ENCODE measurements around the gene POLR2J.
"Not testable (repeated sequence)": the region's sequence is repeated elsewhere in the genome, so short reads cannot be mapped to it uniquely, and the experiment has no call there.

Gene POLR2J

GRCh38 chr7:102494473-102495149 is 15.9 kb upstream of the POLR2J start:
- DNase-seq: not testable (repeated sequence)

- DNase-seq: not testable (repeated sequence)
Measured at GRCh38 chr7:102494026-102494425, 15.3 kb upstream of the POLR2J start.

DNA sequence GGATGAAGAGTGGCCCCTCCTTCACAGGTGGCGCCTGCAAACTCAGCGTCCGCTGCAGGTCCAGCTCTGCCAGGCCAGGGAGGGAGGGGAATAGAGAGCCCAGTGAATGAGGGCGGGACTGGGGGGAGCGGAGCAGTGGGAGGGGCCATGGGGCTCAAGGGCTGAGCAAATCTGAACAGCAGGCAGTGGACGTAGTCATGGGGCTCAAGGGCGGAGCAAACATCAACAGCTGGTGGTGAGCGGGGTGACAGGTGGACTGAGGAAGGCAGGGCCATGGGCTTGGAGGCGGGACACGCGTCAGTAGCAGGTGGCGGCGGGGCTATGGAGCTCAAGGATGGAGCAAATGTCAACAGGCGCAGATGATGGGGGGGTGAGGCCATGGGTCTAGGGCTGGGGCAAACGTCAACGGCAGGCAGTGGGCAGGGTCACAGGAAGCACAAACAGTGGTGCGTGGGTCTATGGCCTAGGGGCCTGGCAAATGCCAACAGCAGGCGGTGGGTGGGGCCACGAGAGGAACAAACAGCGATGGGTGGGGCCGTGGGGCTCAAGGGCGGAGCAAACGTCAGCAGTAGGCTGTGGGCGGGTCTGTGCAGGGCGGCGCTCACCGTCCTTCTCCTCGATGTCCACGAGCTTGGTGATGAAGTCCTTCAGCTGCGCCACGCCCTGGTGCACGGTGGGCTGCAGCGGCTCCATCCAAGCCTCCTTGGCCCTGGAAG is 14.7 kb upstream of the POLR2J start:
- not testable (repeated sequence) for DNase-seq

- not testable (repeated sequence) for DNase-seq
Measured at GRCh38 chr7:102490529-102491075, 11.9 kb upstream of the POLR2J start.

- DNase-seq: not testable (repeated sequence)
Measured at GRCh38 chr7:102484317-102484716, 5.6 kb upstream of the POLR2J start.

GRCh38 chr7:102481962-102482361 is 3.2 kb upstream of the POLR2J start:
- DNase-seq: not testable (repeated sequence)

DNA sequence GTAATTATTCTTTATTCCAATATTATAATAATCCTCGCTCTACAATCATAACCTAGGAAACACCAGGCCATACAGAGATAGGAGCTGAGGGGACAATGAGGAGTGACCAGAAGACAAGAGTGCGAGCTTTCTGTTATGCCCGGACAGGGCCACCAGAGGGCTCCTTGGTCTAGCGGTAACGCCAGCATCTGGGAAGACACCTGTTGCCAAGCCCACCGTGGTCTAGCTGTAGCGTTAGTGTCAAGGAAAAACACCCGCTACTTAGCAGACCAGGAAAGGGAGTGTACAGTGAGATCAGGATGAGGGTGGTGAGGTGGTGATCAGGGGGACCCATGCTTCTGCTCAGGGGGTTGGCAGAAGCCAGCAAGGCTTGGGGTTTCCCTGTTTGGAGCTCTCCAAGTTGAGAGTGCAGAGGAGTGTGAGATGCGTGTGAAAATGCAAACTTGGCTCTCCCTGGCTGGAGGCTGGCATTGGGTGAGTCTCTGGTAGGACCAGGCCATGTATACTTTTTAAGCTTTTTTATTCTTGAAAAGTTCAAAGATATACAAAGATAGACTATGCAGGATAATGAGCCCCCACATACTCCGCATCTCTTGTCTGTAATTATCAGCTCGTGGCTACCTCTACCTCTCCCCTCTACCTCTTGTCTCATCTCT is 1.4 kb upstream of the POLR2J start:
- not testable (repeated sequence) for DNase-seq

DNA sequence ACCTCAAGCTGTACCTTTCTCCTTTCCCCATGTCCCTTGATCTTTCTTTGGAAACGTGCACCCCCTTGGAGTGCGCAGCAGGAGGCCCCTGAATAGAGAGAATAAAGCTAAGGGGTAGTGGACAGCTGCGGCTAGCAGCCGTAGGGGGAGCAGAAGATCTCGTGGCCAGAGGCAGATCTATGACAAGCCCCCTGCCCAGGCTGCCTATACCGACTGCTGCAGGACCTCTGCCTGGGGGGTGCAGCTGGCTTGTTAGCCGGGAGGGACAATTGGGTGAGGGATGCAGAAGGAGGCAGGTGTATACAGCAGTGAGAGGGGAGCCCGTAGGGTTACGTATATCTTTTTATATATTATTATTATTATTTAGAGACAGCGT is 475 bp upstream of the POLR2J start:
- DNase-seq: not testable (repeated sequence)

DNA sequence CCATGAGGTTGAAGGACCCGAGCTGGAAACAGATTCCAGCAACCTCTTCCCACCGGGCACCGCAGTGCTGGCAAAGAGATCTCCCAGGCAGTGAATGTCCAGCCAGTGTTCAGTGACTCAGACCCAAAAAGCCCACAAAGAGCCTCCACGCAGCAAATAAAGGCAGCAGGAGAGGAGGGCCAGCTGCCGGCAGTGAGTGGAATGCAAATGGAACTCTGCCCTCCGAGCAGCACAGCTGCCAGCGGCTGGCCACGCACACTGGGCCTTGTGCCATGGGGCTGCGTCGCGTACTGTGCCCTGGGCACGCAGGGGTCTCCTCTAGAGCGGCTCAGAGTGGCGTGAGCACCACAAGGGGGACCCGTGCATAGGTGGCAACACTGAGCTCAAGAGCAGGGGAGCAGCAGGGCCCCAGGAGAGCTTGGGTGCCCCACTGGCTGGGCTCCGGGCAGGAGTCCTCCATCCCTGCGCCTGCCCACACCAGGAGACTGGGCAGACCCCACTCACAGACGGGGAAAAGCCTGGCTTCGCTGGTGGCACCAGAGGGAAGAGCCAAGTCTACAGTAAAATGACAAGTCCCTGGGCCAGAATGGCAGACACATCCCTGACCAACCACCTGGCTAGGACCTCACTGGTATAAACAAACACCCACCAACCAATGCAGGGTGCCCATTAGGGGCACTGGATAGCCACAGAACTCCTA is 3.8 kb downstream of the POLR2J start:
- DNase-seq: not testable (repeated sequence)

GRCh38 chr7:102474116-102474515 is 4.6 kb downstream of the POLR2J start:
- DNase-seq: not testable (repeated sequence)

DNA sequence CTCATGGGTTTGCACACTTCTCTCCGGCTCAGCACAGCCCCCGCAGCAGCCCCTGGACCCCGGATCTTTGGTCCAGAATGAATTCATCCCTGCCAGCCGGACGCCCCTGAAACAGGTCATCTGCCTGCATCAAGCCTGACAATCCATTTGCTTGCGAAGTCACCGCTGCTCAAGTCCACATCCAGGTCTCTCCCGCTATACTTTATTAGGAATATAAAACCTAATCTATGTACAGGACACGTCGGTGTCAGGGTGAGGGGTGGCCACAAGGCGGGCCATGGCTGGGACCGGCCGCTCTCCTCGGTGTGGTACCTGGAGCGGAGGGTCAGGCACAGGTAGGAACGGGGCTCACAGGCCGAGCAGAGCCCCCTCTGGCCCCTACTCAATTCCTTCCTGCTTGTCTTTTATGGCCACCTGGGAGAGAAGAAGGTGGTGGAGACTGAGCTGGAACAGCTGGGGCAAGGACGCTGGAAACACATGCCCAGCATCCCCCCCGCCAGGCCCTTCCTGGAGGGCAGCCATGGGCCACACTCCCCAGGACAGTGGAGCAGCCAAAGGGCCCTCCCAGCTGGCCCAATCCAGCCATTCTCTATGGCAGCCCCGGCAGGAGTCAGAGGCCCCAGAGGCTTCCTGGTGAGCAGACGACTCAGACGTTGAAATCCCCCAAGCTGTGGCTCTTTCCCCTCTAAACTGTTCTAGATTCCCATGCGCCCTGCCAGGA is 5.3 kb downstream of the POLR2J start:
- DNase-seq: no peak

- DNase-seq: no peak
Measured at GRCh38 chr7:102472126-102473041, 6.3 kb downstream of the POLR2J start.

DNA sequence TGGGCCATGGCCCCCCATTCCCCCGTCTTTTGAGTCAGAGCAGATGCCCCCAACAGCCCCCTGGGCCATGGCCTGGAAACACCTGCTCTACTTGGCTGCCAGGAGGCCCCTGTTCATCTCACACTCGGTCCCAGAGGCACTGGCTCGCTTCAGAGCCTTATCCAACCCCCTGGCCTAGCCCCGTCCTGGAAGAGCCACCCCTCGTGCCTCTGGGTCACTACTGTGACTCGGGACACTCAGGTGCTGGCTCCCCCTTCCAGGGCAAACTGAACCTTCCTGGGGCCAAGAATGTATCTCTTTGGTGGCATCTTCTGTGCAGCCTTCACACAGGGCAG is 7.0 kb downstream of the POLR2J start:
- no peak for DNase-seq

DNA sequence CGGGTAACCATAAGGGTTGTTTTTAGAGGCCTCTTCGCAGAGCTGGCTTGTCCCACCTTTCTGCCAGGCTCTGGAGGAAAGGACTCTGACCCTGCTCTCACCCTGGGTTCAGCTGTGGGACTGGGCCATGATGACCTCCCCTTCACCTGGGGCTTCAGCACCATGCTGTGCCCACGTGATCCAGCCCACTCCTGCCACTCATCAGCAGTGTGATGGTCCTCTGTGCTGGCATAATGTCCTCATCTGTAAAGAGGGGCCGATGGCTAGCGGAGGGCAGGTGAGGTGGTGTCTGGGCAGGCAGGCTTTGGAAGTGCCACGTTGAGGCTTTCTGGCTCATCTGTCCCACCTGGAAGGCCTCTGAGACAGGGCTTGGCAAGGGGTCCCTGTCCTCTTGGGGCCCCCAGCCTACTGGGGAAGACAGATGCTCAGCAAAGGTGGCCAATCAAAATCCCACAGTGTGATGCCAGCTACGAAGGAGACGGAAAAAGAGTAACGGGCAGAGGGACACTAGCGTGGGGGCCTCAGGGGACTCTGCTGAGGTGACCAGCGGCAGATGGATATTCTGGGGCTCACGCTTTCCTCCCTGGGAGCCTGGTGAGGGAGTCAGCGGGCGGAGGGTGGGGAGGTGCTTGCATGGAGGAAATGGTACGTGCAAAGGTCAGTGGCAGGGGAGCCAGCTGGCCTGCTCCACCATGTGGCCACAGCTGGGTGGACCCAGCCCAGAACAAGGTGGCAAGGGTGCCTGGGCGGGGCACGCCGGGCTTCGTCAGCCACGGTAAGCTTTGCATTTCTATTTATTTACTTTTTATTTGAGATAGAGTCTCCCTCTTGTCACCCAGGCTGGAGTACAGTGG is 8.5 kb downstream of the POLR2J start:
- no peak for DNase-seq

GRCh38 chr7:102469351-102469971 is 9.3 kb downstream of the POLR2J start:
- no peak for DNase-seq

- DNase-seq: no peak
Measured at GRCh38 chr7:102468478-102469350, 10.0 kb downstream of the POLR2J start.

GRCh38 chr7:102467581-102468477 is 10.9 kb downstream of the POLR2J start:
- DNase-seq: no peak

- DNase-seq: no peak
Measured at GRCh38 chr7:102466097-102466496, 12.6 kb downstream of the POLR2J start.

Measured in SHP77 treated with DMSO at 0.1 percent for 48 hours (cell line).